ENCODE results near the gene VPS13D.

Gene VPS13D

DNA sequence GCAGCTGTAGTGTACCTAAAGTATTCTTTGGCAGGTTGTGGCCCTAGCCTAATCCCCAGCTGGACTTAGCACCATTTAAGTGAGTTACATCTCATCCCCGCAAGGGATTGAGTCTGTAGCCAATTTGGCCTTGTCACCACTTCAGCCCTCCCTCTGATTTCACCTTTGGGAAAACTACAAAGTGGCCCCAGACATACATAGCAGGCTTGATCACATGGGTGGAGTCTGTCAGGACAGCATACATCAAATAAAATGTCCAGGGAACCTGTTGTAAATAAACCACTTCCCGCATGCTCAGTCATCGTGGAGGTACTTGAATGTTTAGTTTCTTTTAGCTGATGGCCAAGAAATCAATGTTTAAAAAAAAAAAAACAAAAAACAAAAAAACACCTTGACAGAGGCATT lies 245.7 kb downstream of the VPS13D start:
- 89% methylated on average over 3 of the region's 3 CpGs for WGBS
- H3K4me3 ChIP-seq (ENCODE audit: low read length): no peak overlapping the region
- no peak overlapping the region for H3K27ac ChIP-seq (ENCODE audit: low read depth, low read length)
- no peaks in the 10 kb centered on the region for H3K27me3 ChIP-seq (ENCODE audit: insufficient read depth, low read length)
- no peak overlapping the region for H3K9ac ChIP-seq (ENCODE audit: low read depth, low read length)
- H3K36me3 ChIP-seq (ENCODE audit: insufficient read depth, low read length): no peaks in the 10 kb centered on the region
- peaks cover 9% of the 10 kb centered on the region for H3K4me1 ChIP-seq (ENCODE audit: insufficient read depth, low read length)
- no peaks in the 10 kb centered on the region for H3K9me3 ChIP-seq (ENCODE audit: insufficient read depth, low read depth, low read length)

GRCh38 chr1:12475947-12476346 lies 246.1 kb downstream of the VPS13D start:
- Histone ChIP-seq H3K36me3 (ENCODE audit: insufficient read depth, low read length) (no peaks in the 10 kb centered on the region), H3K4me1 (ENCODE audit: insufficient read depth, low read length) (peaks cover 9% of the 10 kb centered on the region), H3K9me3 (ENCODE audit: insufficient read depth, low read depth, low read length) (no peaks in the 10 kb centered on the region), H3K27me3 (ENCODE audit: insufficient read depth, low read length) (no peaks in the 10 kb centered on the region), H3K4me3 (ENCODE audit: low read length) (no peak overlapping the region), H3K27ac (ENCODE audit: low read depth, low read length) (no peak overlapping the region), H3K9ac (ENCODE audit: low read depth, low read length) (no peak overlapping the region)
- 97% methylated on average over 2 of the region's 2 CpGs for WGBS

GRCh38 chr1:12477314-12477713 lies 247.5 kb downstream of the VPS13D start:
- H3K4me3 ChIP-seq (ENCODE audit: low read length): no peak overlapping the region
- 92% methylated on average over 5 of the region's 5 CpGs for WGBS
- no peak overlapping the region for H3K9ac ChIP-seq (ENCODE audit: low read depth, low read length)
- H3K9me3 ChIP-seq (ENCODE audit: insufficient read depth, low read depth, low read length): no peaks in the 10 kb centered on the region
- H3K36me3 ChIP-seq (ENCODE audit: insufficient read depth, low read length): no peaks in the 10 kb centered on the region
- no peak overlapping the region for H3K27ac ChIP-seq (ENCODE audit: low read depth, low read length)
- H3K4me1 ChIP-seq (ENCODE audit: insufficient read depth, low read length): peaks cover 9% of the 10 kb centered on the region
- H3K27me3 ChIP-seq (ENCODE audit: insufficient read depth, low read length): no peaks in the 10 kb centered on the region

GRCh38 chr1:12477936-12478611 lies 248.2 kb downstream of the VPS13D start:
- Histone ChIP-seq H3K4me3 (ENCODE audit: low read length) (no peak overlapping the region), H3K27ac (ENCODE audit: low read depth, low read length) (no peak overlapping the region), H3K4me1 (ENCODE audit: insufficient read depth, low read length) (peaks cover 9% of the 10 kb centered on the region), H3K27me3 (ENCODE audit: insufficient read depth, low read length) (no peaks in the 10 kb centered on the region), H3K36me3 (ENCODE audit: insufficient read depth, low read length) (no peaks in the 10 kb centered on the region), H3K9me3 (ENCODE audit: insufficient read depth, low read depth, low read length) (no peaks in the 10 kb centered on the region), H3K9ac (ENCODE audit: low read depth, low read length) (no peak overlapping the region)
- 87% methylated on average over 19 of the region's 19 CpGs for WGBS

- Histone ChIP-seq H3K36me3 (ENCODE audit: insufficient read depth, low read length) (no peaks in the 10 kb centered on the region), H3K9me3 (ENCODE audit: insufficient read depth, low read depth, low read length) (no peaks in the 10 kb centered on the region), H3K27ac (ENCODE audit: low read depth, low read length) (no peak overlapping the region), H3K4me1 (ENCODE audit: insufficient read depth, low read length) (peaks cover 9% of the 10 kb centered on the region), H3K27me3 (ENCODE audit: insufficient read depth, low read length) (no peaks in the 10 kb centered on the region), H3K9ac (ENCODE audit: low read depth, low read length) (no peak overlapping the region), H3K4me3 (ENCODE audit: low read length) (no peak overlapping the region)
- WGBS: 88% methylated on average over 11 of the region's 11 CpGs
Observed at GRCh38 chr1:12478612-12478985, 248.8 kb downstream of the VPS13D start.

GRCh38 chr1:12479311-12479710 lies 249.5 kb downstream of the VPS13D start:
- no peaks in the 10 kb centered on the region for H3K9me3 ChIP-seq (ENCODE audit: insufficient read depth, low read depth, low read length)
- no peak overlapping the region for H3K9ac ChIP-seq (ENCODE audit: low read depth, low read length)
- no peak overlapping the region for H3K27ac ChIP-seq (ENCODE audit: low read depth, low read length)
- no peak overlapping the region for H3K4me3 ChIP-seq (ENCODE audit: low read length)
- 93% methylated on average over 6 of the region's 6 CpGs for WGBS
- H3K4me1 ChIP-seq (ENCODE audit: insufficient read depth, low read length): peaks cover 9% of the 10 kb centered on the region
- H3K36me3 ChIP-seq (ENCODE audit: insufficient read depth, low read length): no peaks in the 10 kb centered on the region
- no peaks in the 10 kb centered on the region for H3K27me3 ChIP-seq (ENCODE audit: insufficient read depth, low read length)

- Histone ChIP-seq H3K4me1 (ENCODE audit: insufficient read depth, low read length) (peaks cover 9% of the 10 kb centered on the region), H3K27ac (ENCODE audit: low read depth, low read length) (no peak overlapping the region)
Observed at GRCh38 chr1:12480041-12480440, 250.2 kb downstream of the VPS13D start.

DNA sequence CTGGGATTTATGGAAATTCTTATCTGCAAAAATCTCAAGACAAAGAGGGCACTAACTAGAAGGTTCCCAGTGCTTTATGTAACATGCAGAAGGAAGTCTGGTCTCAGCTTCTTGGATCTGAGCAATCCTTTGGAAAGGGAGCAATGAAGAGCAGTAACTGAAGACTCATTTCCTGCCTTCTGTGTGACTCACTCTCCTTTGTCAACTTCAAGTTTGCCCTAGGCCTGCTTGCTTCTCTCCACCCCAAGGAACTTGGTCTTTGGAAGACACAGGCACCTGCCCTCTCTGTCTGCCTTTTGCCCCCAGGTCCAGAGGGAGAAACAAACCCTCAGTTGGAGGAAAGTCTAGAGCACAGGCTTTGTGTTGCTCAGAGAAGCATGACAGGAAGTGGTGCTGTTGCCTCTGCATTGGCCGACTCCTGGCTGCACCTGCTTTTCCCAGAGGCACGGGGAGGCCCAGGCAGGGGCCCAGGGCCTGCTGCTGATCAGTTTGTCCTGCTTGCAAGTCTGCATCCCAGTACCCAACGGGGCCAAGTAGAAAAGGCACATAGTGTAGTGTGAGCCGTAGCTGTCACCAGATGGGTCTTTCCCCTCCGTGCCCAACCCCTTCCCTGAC lies 251.0 kb downstream of the VPS13D start:
- H3K4me1 ChIP-seq (ENCODE audit: insufficient read depth, low read length): peaks cover 9% of the 10 kb centered on the region
- H3K9me3 ChIP-seq (ENCODE audit: insufficient read depth, low read depth, low read length): no peaks in the 10 kb centered on the region
- no peaks in the 10 kb centered on the region for H3K27me3 ChIP-seq (ENCODE audit: insufficient read depth, low read length)
- no peak overlapping the region for H3K9ac ChIP-seq (ENCODE audit: low read depth, low read length)
- no peak overlapping the region for H3K27ac ChIP-seq (ENCODE audit: low read depth, low read length)
- no peaks in the 10 kb centered on the region for H3K36me3 ChIP-seq (ENCODE audit: insufficient read depth, low read length)
- no peak overlapping the region for H3K4me3 ChIP-seq (ENCODE audit: low read length)
- 84% methylated on average over 5 of the region's 5 CpGs for WGBS

More at GRCh38 chr1:12480041-12480440, 250.2 kb downstream of the VPS13D start:
- 93% methylated on average over 3 of the region's 3 CpGs for WGBS
- H3K4me3 ChIP-seq (ENCODE audit: low read length): no peak overlapping the region
- H3K9ac ChIP-seq (ENCODE audit: low read depth, low read length): no peak overlapping the region
- H3K27me3 ChIP-seq (ENCODE audit: insufficient read depth, low read length): no peaks in the 10 kb centered on the region
- no peaks in the 10 kb centered on the region for H3K9me3 ChIP-seq (ENCODE audit: insufficient read depth, low read depth, low read length)
- no peaks in the 10 kb centered on the region for H3K36me3 ChIP-seq (ENCODE audit: insufficient read depth, low read length)

- Histone ChIP-seq H3K4me3 (ENCODE audit: low read length) (no peak overlapping the region), H3K4me1 (ENCODE audit: insufficient read depth, low read length) (peaks cover 9% of the 10 kb centered on the region), H3K36me3 (ENCODE audit: insufficient read depth, low read length) (no peaks in the 10 kb centered on the region), H3K9ac (ENCODE audit: low read depth, low read length) (no peak overlapping the region), H3K27ac (ENCODE audit: low read depth, low read length) (no peak overlapping the region), H3K9me3 (ENCODE audit: insufficient read depth, low read depth, low read length) (no peaks in the 10 kb centered on the region), H3K27me3 (ENCODE audit: insufficient read depth, low read length) (no peaks in the 10 kb centered on the region)
- 93% methylated on average over 6 of the region's 6 CpGs for WGBS
Observed at GRCh38 chr1:12481928-12482327, 252.1 kb downstream of the VPS13D start.

DNA sequence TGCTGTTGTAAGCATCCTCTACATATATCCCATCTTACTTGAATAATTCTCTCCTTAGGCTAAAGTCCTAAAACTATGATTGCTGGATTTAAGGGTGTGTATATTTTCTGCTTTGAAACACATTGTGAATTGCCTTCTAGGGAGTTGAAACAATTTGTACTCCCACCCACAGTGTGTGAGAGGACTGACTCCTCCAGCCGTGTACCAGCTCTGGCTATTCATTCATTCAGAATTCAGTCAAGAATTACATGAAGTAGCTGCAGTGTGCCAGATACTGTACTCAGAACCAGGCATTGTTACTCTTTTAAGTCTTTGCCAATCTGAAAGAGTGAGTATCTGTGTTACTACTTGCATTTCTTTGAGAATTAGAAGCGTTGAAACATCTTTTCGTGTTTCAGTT lies 253.2 kb downstream of the VPS13D start:
- Histone ChIP-seq H3K9me3 (ENCODE audit: insufficient read depth, low read depth, low read length) (no peaks in the 10 kb centered on the region), H3K4me3 (ENCODE audit: low read length) (no peak overlapping the region), H3K36me3 (ENCODE audit: insufficient read depth, low read length) (no peaks in the 10 kb centered on the region), H3K9ac (ENCODE audit: low read depth, low read length) (no peak overlapping the region), H3K27ac (ENCODE audit: low read depth, low read length) (no peak overlapping the region), H3K4me1 (ENCODE audit: insufficient read depth, low read length) (peaks cover 4% of the 10 kb centered on the region), H3K27me3 (ENCODE audit: insufficient read depth, low read length) (no peaks in the 10 kb centered on the region)
- 97% methylated on average over 3 of the region's 3 CpGs for WGBS

DNA sequence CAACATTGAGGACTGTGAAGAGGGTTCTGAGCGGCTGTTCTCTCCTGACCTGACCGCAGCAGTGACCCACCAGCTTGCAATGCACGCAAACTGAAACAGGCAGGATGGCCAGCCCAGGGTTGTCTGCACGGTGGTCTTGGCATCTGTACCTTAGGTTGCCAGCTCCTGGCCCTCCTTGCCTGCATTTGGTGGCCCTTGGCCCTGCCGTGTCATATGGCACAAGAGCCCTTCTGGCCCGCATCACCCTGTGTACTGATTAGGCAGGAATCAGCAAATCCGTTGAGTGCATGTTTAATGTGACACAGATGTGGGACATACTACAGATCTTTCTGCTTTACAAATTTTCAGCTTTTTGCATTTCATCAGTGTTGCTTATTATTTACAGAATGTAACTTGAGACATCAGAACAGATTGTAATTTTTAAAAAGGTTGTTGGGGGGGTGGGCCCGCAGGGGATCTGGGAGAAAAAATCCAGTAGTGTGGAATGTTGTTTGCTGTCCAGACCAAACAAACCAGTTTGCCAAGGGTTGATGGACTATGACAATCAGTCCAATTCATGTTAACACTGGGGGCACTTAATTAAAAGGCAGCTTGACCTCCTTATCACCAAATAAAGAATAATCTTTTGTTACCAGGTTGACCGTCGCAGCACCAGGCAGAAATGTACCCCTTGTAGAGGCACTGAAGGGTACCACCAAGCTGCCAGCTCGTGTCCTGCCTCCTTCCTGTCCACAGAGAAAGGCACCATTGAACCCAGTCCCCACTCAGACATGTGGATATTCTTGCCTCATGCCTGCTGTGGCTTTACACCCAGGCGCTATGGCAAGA lies 255.6 kb downstream of the VPS13D start:
- Histone ChIP-seq H3K9ac (ENCODE audit: low read depth, low read length) (no peak overlapping the region), H3K36me3 (ENCODE audit: insufficient read depth, low read length) (peaks cover 5% of the 10 kb centered on the region; the same call in 1 of the 2 replicates), H3K4me3 (ENCODE audit: low read length) (no peak overlapping the region), H3K27ac (ENCODE audit: low read depth, low read length) (no peak overlapping the region), H3K4me1 (ENCODE audit: insufficient read depth, low read length) (no peaks in the 10 kb centered on the region), H3K9me3 (ENCODE audit: insufficient read depth, low read depth, low read length) (peaks cover 15% of the 10 kb centered on the region), H3K27me3 (ENCODE audit: insufficient read depth, low read length) (no peaks in the 10 kb centered on the region)
- WGBS: 95% methylated on average over 12 of the region's 12 CpGs

Measured in HUES64 (cell line).